ENCODE data around the gene PI4KA.

PI4KA gene

DNA sequence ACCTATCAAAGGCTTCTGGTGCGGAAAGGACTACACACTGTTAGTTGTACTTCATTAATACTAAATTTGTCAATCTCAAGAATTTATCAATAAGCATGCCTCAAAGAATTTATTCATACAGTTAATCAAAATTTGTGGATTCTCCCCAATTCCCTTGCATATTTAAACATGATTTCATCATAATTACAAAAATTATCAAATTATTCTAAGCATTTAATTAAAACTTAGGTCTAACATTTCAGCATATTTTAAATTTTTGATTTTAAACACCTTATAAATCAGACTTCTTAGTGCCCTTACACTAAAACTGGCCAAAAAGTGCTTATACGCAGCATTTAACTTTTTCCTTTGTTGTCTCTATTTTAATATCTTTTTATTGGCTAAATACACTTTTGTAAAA, 98.5 kb downstream of the PI4KA start:
- no peak overlapping the region for H3K4me3 ChIP-seq (replicated peaks; ENCODE audit: low read depth, low read length)
- no peak for DNase-seq (ENCODE audit: low read depth)
- TF ChIP-seq, protein P1, sequence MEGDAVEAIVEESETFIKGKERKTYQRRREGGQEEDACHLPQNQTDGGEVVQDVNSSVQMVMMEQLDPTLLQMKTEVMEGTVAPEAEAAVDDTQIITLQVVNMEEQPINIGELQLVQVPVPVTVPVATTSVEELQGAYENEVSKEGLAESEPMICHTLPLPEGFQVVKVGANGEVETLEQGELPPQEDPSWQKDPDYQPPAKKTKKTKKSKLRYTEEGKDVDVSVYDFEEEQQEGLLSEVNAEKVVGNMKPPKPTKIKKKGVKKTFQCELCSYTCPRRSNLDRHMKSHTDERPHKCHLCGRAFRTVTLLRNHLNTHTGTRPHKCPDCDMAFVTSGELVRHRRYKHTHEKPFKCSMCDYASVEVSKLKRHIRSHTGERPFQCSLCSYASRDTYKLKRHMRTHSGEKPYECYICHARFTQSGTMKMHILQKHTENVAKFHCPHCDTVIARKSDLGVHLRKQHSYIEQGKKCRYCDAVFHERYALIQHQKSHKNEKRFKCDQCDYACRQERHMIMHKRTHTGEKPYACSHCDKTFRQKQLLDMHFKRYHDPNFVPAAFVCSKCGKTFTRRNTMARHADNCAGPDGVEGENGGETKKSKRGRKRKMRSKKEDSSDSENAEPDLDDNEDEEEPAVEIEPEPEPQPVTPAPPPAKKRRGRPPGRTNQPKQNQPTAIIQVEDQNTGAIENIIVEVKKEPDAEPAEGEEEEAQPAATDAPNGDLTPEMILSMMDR (IDR thresholded peaks at IDR 0.05; ENCODE audit: low read length, missing control alignments) = no peak

DNA sequence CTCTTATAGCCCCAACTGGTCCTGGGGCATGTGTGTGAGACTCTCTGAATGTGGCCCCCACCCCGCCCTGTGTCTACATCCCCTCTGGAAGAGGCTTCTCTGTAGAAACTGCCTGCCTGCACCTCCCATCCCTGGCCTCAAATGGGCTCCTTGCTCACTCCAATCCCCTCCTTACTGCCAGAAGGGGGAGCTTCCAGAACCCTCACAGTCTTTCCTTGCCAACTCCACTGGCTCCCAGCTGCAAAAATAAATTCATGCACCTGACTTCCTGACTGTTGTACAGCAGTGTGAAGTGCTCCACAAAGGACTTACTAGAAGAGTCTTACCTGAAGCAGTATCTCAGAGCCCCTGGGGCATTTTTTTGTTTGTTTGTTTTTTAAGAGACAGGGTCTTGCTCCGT, 99.9 kb downstream of the PI4KA start:
- TF ChIP-seq, protein P1 (IDR thresholded peaks at IDR 0.05; ENCODE audit: low read length, missing control alignments) = peak; percentile 3
- DNase-seq (ENCODE audit: low read depth) = no peak
- no peak overlapping the region for H3K4me3 ChIP-seq (replicated peaks; ENCODE audit: low read depth, low read length)

DNA sequence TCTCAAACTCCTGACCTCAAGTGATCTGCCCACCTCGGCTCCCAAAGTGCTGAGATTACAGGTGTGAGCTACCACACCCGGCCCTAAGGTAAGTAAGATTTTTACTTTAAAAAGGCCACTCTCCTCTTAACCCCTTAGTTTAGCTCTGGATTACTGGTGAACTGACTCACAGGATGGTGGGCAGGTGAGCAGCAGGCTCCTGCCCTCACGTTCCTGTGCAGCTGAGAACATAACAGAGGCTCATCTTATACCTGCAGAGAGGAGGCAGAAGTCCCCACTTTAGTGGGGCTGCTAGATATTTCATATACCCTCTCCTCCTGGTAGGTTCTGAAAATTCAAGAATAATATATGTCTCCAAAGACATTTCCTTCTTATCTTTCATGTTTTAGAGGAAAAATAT, 101.8 kb downstream of the PI4KA start:
- no peak overlapping the region for H3K4me3 ChIP-seq (replicated peaks; ENCODE audit: low read depth, low read length)
- TF ChIP-seq, protein P1 (IDR thresholded peaks at IDR 0.05; ENCODE audit: low read length, missing control alignments) = no peak
- DNase-seq (ENCODE audit: low read depth) = no peak

DNA sequence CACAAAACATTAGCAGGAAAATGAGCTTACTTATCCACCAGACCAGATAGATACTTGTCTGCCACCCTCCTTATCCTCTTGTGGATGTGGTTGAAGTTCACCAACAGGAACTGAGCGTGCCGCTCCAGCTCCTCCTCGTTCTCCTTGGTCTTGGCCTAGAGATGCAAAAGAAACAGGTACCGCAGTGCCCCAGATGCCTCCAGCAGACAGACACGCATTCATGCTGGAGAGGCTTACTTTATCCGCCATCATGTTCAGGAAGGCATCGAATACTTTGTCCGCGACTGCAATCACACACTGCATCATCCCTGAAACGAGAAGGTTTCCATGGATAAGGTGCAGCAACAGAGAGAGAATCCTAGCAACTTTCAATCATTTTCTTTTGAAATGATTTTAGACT, 105.7 kb downstream of the PI4KA start:
- DNase-seq (ENCODE audit: low read depth) = no peak
- TF ChIP-seq, protein P1 (IDR thresholded peaks at IDR 0.05; ENCODE audit: low read length, missing control alignments) = no peak
- no peak overlapping the region for H3K4me3 ChIP-seq (replicated peaks; ENCODE audit: low read depth, low read length)

DNA sequence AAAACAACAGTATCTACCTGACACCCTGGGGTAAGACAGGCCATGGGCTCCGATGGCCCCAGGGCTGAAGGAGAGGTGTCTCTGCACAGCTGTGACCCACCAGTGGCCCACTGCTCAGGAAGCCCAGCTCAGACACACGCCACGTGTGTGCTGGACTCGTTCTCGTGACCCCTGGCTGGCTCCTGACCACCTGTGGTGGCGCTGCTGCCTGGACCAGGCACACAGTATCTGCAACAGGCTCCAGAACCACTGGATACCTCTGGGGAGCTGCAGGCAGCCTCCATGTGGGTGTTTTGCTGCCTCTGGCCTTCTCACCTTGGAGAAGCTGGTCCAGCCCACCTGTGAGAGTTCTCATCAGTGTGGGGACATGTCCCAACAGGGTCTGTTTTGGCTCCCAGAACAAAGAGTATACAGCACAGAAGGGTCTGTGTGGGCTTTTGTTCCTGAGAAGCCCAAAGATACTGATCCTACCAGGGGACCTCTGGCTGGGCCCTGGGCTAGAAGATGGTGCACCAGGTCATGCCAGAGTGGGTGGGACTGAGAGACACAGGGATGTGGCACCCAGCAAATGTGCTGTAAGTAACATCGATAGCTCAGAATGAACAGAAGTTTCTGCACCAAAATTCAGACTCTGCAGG, 106.4 kb downstream of the PI4KA start:
- TF ChIP-seq, protein P1 (IDR thresholded peaks at IDR 0.05; ENCODE audit: low read length, missing control alignments) = no peak
- no peak for DNase-seq (ENCODE audit: low read depth)
- H3K4me3 ChIP-seq (replicated peaks; ENCODE audit: low read depth, low read length) = no peak overlapping the region

DNA sequence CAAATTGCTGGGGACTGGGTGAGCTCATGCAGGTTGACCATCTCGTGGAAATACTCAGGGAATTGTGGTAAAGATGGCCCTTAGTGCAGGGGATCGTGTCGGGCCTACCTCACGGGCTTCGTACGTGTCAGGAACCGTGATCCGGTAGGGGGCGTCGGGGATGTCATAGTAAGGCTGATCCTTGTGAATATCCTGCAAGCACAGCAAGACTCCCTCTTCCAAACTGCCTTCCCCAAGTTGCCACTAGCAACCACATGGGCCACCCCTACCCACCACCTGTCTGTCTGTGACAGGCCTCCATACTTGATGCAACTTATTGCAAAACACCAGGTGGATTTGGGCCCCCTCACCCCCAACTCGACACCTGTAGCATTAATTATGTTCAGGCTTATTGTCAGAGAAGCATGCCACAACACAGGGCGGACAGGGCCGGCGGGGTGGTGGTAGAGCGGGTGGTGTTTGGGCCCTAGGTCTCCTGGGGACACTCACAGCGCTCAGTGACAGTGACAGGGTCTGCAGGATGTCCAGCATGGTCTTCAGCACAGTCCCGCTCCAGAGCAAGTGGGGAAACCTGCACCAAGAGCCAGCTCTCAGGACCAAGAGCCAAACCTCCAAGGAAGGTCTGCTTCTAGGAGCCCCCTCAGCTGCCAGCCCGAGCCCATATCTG, 107.3 kb downstream of the PI4KA start:
- no peak overlapping the region for H3K4me3 ChIP-seq (replicated peaks; ENCODE audit: low read depth, low read length)
- TF ChIP-seq, protein P1 (IDR thresholded peaks at IDR 0.05; ENCODE audit: low read length, missing control alignments) = no peak
- no peak for DNase-seq (ENCODE audit: low read depth)

All from fibroblast of pulmonary artery (primary cell).